Measurements from ENCODE around the gene ABHD16A.
"Not testable (repeated sequence)": the region's sequence is repeated elsewhere in the genome, so short reads cannot be mapped to it uniquely, and the experiment has no call there.

Gene ABHD16A

GRCh38 chr6:31713991-31714684 lies 11.0 kb upstream of the ABHD16A start:
- no peak for DNase-seq

- no peak for DNase-seq
These were observed 10.3 kb upstream of the ABHD16A start for GRCh38 chr6:31713465-31713864.

GRCh38 chr6:31712296-31712695 lies 9.2 kb upstream of the ABHD16A start:
- DNase-seq, result no peak

- DNase-seq, result peak; percentile 32
These were observed 8.1 kb upstream of the ABHD16A start for GRCh38 chr6:31711233-31711632.

- no peak for DNase-seq
These were observed 7.5 kb upstream of the ABHD16A start for GRCh38 chr6:31710523-31711219.

GRCh38 chr6:31709157-31709556 lies 6.0 kb upstream of the ABHD16A start:
- DNase-seq, result not testable (repeated sequence)

- DNase-seq, result no peak
These were observed 5.1 kb upstream of the ABHD16A start for GRCh38 chr6:31708224-31708623.

- DNase-seq, result no peak
These were observed 4.6 kb upstream of the ABHD16A start for GRCh38 chr6:31707701-31708100.

GRCh38 chr6:31706599-31706998 lies 3.5 kb upstream of the ABHD16A start, which contains the start of gene LY6G6F:
Gene LY6G6F, plus strand, starts transcription at chr6:31706866. Its CDS starts 41 bp downstream, at chr6:31706907.
- no peak for DNase-seq

- no peak for DNase-seq
These were observed 2.8 kb upstream of the ABHD16A start for GRCh38 chr6:31705931-31706330.

GRCh38 chr6:31702405-31702818 lies 712 bp downstream of the ABHD16A start:
- no peak for DNase-seq

- no peak for DNase-seq
These were observed 1.3 kb downstream of the ABHD16A start for GRCh38 chr6:31701666-31702404.

GRCh38 chr6:31700740-31701401 lies 2.3 kb downstream of the ABHD16A start:
- no peak for DNase-seq

GRCh38 chr6:31697555-31697954 lies 5.6 kb downstream of the ABHD16A start:
- no peak for DNase-seq

- DNase-seq, result no peak
These were observed 9.6 kb downstream of the ABHD16A start for GRCh38 chr6:31693535-31693934.

GRCh38 chr6:31692886-31693285 lies 10.2 kb downstream of the ABHD16A start:
- no peak for DNase-seq

GRCh38 chr6:31692353-31692752 lies 10.8 kb downstream of the ABHD16A start:
- DNase-seq, result no peak

GRCh38 chr6:31691564-31692108 lies 11.5 kb downstream of the ABHD16A start:
- DNase-seq, result no peak

GRCh38 chr6:31691078-31691463 lies 12.1 kb downstream of the ABHD16A start:
- no peak for DNase-seq

GRCh38 chr6:31690231-31691077 lies 12.7 kb downstream of the ABHD16A start:
- peak; percentile 86 for DNase-seq

- no peak for DNase-seq
These were observed 13.6 kb downstream of the ABHD16A start for GRCh38 chr6:31689249-31690110.
